Measurements from ENCODE around the gene HDAC4.

GRCh38 chr2:239272626-239273025 lies 128.2 kb downstream of the HDAC4 start:
- TF ChIP-seq POLR2AphosphoS5 (IDR thresholded peaks at IDR 0.05), result no peak
- no peak for TF ChIP-seq CTCF (IDR thresholded peaks at IDR 0.05)
